HG03175 (cell line): ENCODE results near the gene PCIF1.
"Not testable (repeated sequence)": the region's sequence is repeated elsewhere in the genome, so short reads cannot be mapped to it uniquely, and the experiment has no call there.

Experiments
- ATAC-seq: cut with Tn5 transposase; IDR thresholded peaks from one replicate; pipeline ENCODE4 v1.9.1; 2021; ENCODE audit warnings: mild to moderate bottlenecking, moderate library complexity; ENCODE audit not compliant: unreplicated experiment

Gene PCIF1

DNA sequence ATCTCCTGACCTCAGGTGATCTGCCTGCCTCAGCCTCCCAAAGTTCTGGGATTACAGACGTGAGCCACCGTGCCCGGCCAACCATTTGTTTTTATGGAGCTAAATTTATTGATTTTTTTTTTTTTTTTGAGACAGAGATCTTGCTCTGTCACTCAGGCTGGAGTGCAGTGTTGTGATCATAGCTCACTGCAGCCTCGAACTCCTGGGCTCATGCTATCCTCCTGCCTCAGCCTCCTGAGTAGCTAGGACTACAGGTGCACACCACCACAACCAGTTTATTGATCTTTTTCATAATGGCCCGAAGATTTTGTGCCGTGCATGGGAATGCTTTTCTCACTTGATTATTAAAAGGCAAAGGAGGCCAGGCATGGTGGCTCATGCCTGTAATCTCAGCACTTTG, 54.3 kb downstream of the PCIF1 start:
- ATAC-seq: not testable (repeated sequence)

DNA sequence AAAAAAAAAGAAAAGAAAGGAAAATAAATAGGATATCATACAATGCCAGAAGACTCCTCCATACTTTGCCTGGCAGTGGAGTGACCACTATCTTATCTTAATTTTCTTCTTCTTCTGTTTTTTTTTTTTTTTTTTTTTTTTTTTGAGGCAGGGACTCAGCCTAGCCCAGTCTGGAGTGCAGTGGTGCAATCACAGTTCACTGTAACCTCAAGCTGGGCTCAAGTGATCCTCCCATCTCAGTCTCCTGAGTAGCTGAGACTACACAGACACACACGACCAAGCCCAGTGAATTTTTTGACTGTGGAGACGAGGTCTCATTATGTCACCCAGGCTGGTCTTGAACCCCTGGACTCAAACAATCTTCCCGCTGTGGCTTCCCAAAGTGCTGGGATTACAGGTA, 57.1 kb downstream of the PCIF1 start:
- no peak for ATAC-seq

DNA sequence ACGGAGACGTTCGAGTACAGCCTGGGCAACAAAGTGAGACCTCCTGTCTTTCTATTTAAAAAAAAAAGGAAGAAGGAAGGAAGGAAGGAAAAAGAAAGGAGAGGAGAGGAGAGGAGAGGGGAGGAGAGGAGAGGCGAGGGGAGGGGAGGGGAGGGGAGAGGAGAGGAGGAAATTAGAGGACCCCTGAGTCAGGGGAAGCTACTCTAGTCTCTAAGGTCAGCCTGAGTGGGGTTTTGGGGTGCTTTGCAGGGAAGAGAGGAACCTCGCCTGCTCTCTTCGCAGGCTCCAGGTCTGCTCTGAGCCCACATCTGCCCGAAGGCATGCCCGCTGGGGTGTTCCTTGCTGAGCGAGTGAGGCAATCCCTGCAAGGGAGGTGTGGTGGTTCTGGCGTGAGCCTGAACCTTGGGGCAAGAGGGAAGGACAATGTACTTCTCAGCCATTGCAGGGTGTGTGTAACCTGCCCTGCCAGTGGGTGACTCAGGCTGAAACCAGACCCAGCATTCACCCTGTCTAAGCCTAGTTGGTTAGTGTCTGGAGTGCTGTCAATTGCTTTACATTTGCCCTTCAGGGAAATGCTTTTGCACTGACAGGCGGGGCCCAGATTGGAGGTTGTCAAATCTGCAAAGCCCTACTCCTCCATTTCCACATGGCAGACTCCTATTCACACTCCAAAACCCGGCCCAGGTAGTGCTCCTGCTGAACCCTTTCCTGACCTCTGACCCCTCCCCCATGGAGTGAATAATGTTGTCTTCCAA, 58.9 kb downstream of the PCIF1 start:
- ATAC-seq: no peak

DNA sequence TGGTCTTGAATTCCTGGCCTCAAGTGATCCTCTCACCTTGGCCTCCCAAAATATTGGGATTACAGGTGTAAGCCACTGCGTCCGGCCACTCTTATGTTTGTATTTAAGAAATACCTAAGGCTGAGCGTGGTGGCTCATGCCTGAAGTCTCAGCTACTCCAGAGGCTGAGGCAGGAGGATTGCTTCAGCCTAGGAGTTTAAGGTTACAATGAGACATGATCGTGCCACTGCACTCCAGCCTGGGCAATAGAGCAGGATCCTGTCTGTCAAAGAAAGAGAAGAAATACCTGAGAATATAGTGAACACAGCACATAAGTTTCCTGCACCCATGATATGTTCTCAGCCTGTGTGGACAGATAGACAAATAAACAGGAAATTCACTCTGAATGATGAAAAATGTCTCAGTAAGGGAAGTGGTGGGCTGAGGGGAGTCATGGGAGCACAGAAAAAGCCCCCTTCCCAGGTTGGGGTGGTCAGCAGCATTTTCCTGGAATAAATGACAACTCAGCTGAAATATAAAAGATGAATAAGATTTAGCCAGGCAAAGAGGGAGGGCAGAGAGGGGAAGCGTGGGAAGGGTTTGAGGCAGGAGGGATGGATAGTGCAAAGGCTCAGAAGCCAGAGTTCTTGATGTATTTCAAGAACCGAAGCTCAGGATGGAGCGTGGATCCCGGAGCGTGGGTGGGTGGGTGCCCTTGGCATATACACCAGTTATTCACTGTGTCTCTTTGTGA, 60.4 kb downstream of the PCIF1 start:
- no peak for ATAC-seq

DNA sequence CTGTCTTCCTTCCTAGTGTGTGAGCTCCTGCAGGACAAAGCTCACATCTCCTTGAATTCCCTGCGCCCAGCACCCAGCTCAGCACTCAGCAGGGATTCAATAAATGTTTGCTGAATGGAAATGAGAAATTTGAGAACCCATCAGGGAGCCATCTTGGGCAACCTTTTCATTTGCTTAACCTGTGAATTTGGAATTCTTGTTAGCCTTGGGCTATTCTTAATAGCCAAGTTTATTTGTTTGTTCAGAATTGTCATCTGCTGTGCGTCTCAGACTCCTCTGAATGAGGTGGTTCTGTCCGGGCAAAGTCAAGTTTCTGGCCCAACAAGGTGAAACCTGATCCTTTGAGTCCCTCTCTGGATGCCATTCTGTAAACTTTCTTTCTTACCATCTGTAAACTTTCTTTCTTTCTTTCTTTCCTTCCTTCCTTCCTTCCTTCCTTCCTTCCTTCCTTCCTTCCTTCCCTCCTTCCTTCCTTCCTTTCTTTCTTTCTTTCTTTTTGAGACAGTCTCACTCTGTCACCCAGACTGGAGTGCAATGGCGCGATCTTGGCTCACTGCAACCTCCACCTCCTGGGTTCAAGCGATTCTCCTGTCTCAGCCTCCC, 61.1 kb downstream of the PCIF1 start:
- not testable (repeated sequence) for ATAC-seq

DNA sequence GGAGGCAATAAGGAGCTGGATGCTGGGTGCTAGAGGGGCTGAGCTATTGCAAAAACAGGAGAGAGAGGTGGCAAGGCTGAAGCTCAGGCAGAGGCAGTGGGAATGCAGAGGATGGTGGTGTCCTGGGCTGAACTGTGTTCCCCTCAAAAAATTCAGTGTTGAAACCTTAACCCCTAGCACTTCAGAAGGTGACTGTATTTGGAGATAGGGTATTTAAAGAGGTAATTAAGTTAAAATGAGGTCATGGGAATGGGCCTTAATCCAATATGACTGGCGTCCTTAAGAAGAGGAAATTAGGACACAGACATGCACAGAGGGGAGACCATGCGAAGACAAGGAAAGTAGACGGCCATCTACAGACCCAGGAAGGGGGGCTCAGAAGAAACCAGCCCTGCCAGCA, 62.7 kb downstream of the PCIF1 start:
- ATAC-seq: no peak
